MCF 10A (cell line): Measurements from ENCODE around the gene ARHGAP9. TPM values are rescaled to one million over a fixed set of nuclear protein-coding genes. Genes with fewer than 3 reads are reported as not detected.

Experiments used
- BruUV-seq: library from RNA; stranded (reverse); fragments of 400-500 nt; replicated peaks from 2 replicates; lab custom pipeline; 2021; lab: Mats Ljungman, UMichigan
- CTCF ChIA-PET: fragments of 300-600 bp; sonication (Branson Sonifier 250); formaldehyde crosslinking; extraction: SDS; loops from one replicate; lab custom pipeline; 2021; ENCODE audit warnings: antibody characterized with exemption, inconsistent platforms; lab: Yijun Ruan, JAX
- POLR2A ChIA-PET: fragments of 300-600, 350-650 bp; sonication (Branson Sonifier 250); formaldehyde crosslinking; extraction: SDS; loops from one replicate; lab custom pipeline; 2020; ENCODE audit warnings: antibody characterized with exemption, inconsistent platforms; lab: Yijun Ruan, JAX
- DNase-seq: peaks from one replicate; pipeline ENCODE4 v3.0.0-alpha.2; 2018; ENCODE audit not compliant: unreplicated experiment
- H3K27ac Mint-ChIP-seq: one replicate; pipeline ENCODE4 v1.8.0; 2022; ENCODE audit warnings: mild to moderate bottlenecking, low read depth, mixed read lengths; ENCODE audit not compliant: unreplicated experiment
- H3K27me3 Mint-ChIP-seq: one replicate; pipeline ENCODE4 v1.8.0; 2022; ENCODE audit warnings: mixed read lengths; ENCODE audit not compliant: insufficient read depth, unreplicated experiment
- H3K36me3 Mint-ChIP-seq: one replicate; pipeline ENCODE4 v1.8.0; 2022; ENCODE audit warnings: mild to moderate bottlenecking, moderate library complexity, mixed read lengths; ENCODE audit not compliant: insufficient read depth, unreplicated experiment
- H3K4me1 Mint-ChIP-seq: one replicate; pipeline ENCODE4 v1.8.0; 2022; ENCODE audit warnings: mixed read lengths; ENCODE audit not compliant: insufficient read depth, unreplicated experiment
- H3K4me3 Mint-ChIP-seq: one replicate; pipeline ENCODE4 v1.8.0; 2022; ENCODE audit warnings: mild to moderate bottlenecking, moderate library complexity, mixed read lengths; ENCODE audit not compliant: unreplicated experiment
- H3K9me3 Mint-ChIP-seq: one replicate; pipeline ENCODE4 v1.8.0; 2022; ENCODE audit warnings: mixed read lengths; ENCODE audit not compliant: unreplicated experiment
- intact Hi-C: fragments of 100-400 bp; cut with micrococcal nuclease; formaldehyde crosslinking; loops from 2 replicates; pipeline ENCODE4 v1.14.1; 2022
- total RNA-seq: library from RNA; stranded (reverse); gene quantifications from 2 replicates; pipeline ENCODE4 v1.2.3, GENCODE V29; 2022
- TF ChIP-seq, protein P1 (sequence below): fragments of 200-600 bp; IDR thresholded peaks from one replicate; pipeline ENCODE4 v1.8.0; 2022; ENCODE audit warnings: antibody characterized with exemption, mild to moderate bottlenecking; ENCODE audit not compliant: unreplicated experiment

The ARHGAP9 gene
- total RNA-seq, 1 experiment from 2014 or later, result 1.1 TPM

DNA sequence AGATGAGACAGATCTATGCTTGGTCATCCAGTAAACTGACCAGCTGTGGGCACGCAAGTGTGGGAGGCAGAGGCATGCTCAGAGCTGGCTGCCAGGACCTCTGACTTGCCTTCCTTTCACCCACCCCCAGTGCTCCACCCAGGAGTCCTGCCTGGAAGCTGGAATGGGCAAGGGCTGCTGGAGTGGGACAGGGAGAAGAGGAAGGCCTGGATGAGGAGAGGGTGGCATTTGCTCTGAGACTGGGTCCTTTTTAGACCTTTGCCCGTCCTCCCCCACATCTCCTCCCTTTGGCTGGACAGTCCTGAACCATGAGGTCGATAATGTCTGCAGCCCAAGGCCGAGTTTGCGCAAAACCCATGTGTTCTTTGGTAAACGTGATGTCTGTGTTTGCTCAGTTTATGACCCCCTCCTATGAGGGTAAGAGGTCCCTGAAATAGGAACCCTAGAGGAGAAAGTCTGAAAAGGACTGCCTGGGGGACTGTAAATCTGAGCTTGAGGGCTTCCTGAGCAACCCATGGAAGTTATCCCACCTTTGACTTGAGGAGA, 28.4 kb downstream of the ARHGAP9 start:
- Mint-ChIP-seq H3K27me3 (no peaks in the 10 kb centered on the region), H3K36me3 (no peaks in the 10 kb centered on the region), H3K27ac (no peak overlapping the region), H3K9me3 (no peaks in the 10 kb centered on the region), H3K4me1 (peaks cover 21% of the 10 kb centered on the region), H3K4me3 (no peak overlapping the region)
- intact Hi-C loops, result no loop called here
- no peak for DNase-seq
- no TSS peak for BruUV-seq
- TF ChIP-seq, protein P1, sequence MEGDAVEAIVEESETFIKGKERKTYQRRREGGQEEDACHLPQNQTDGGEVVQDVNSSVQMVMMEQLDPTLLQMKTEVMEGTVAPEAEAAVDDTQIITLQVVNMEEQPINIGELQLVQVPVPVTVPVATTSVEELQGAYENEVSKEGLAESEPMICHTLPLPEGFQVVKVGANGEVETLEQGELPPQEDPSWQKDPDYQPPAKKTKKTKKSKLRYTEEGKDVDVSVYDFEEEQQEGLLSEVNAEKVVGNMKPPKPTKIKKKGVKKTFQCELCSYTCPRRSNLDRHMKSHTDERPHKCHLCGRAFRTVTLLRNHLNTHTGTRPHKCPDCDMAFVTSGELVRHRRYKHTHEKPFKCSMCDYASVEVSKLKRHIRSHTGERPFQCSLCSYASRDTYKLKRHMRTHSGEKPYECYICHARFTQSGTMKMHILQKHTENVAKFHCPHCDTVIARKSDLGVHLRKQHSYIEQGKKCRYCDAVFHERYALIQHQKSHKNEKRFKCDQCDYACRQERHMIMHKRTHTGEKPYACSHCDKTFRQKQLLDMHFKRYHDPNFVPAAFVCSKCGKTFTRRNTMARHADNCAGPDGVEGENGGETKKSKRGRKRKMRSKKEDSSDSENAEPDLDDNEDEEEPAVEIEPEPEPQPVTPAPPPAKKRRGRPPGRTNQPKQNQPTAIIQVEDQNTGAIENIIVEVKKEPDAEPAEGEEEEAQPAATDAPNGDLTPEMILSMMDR, result no peak
- ChIA-PET CTCF (interaction anchor here (0.6 to 9.6 kb wide), 17 partner anchors 9 to 462 kb away, joined by 3 to 178 read pairs (median 12); partner anchors contain the start of genes INHBC and SHMT2), POLR2A (interaction anchor here (1.3 to 2.7 kb wide), 3 partner anchors 12 to 144 kb away, joined by 3 to 13 read pairs (median 5); no protein-coding TSS in a partner anchor)

DNA sequence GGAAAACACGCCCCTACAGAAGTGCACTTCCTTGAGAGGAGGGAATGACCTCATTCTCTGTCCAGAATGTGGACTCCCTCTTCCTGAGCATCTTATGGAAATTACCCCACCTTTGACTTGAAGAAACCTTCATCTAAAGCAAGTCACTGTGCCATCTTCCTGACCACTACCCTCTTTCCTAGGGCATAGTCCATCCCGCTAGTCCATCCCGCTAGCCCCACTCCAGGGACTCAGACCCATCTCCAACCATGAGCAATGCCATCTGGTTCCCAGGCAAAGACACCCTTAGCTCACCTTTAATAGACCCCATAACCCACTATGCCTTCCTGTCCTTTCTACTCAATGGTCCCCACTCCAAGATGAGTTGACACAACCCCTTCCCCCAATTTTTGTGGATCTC, 29.6 kb downstream of the ARHGAP9 start:
- Mint-ChIP-seq H3K9me3 (no peaks in the 10 kb centered on the region), H3K36me3 (no peaks in the 10 kb centered on the region), H3K4me1 (peaks cover 10% of the 10 kb centered on the region), H3K4me3 (no peak overlapping the region), H3K27ac (no peak overlapping the region), H3K27me3 (no peaks in the 10 kb centered on the region)
- TF ChIP-seq, protein P1, result no peak
- no peak for DNase-seq
- ChIA-PET CTCF (interaction anchor here (0.6 to 9.6 kb wide), 6 partner anchors 9 to 252 kb away, joined by 4 to 178 read pairs (median 38); partner anchors contain the start of gene GLI1), POLR2A (no interaction called here)
- intact Hi-C loops, result no loop called here
- no TSS peak for BruUV-seq

DNA sequence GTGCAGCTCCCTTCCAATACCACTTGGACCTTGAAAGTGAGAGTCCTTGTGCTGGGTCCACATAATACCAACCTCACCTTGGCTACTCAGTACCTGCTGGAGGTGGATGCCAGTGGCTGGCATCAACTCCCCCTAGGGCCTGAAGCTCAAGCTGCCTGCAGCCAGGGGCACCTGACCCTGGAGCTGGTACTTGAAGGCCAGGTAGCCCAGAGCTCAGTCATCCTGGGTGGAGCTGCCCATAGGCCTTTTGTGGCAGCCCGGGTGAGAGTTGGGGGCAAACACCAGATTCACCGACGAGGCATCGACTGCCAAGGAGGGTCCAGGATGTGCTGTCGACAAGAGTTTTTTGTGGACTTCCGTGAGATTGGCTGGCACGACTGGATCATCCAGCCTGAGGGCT, 30.3 kb downstream of the ARHGAP9 start:
- ChIA-PET POLR2A (no interaction called here), CTCF (interaction anchor here (0.5 to 2.8 kb wide), 3 partner anchors 10 to 186 kb away, joined by 3 to 16 read pairs (median 4); partner anchors contain the start of gene GLI1)
- no peaks in the 10 kb centered on the region for H3K27me3 Mint-ChIP-seq
- intact Hi-C loops, result no loop called here
- TF ChIP-seq, protein P1, result no peak
- no TSS peak for BruUV-seq
- no peaks in the 10 kb centered on the region for H3K9me3 Mint-ChIP-seq
- no peaks in the 10 kb centered on the region for H3K36me3 Mint-ChIP-seq
- peaks cover 10% of the 10 kb centered on the region for H3K4me1 Mint-ChIP-seq
- H3K4me3 Mint-ChIP-seq, result no peak overlapping the region
- H3K27ac Mint-ChIP-seq, result no peak overlapping the region
- DNase-seq, result no peak

DNA sequence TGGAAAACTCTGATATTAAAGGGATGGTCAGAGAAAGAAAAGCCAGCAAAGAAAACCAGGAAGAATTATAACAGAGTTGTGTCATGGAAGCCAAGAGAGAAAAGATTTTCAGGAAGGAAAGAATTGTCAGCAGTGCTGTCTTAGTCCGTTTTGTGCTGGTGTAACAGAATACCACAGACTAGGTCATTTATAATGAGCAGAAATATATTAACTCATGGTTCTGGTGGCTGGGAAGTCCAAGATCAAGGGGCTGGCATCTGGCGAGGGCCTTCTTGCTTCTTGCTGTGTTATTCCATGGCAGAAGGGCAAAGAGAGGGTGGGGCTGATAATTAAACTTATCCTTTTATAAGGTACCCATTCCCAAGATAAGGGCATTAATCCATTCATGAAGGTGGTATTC, 31.0 kb downstream of the ARHGAP9 start:
- no peak for DNase-seq
- Mint-ChIP-seq H3K4me3 (no peak overlapping the region), H3K27me3 (no peaks in the 10 kb centered on the region), H3K27ac (no peak overlapping the region), H3K9me3 (no peaks in the 10 kb centered on the region), H3K4me1 (peaks cover 10% of the 10 kb centered on the region), H3K36me3 (no peaks in the 10 kb centered on the region)
- intact Hi-C loops, result no loop called here
- TF ChIP-seq, protein P1, result no peak
- BruUV-seq, result no TSS peak
- CTCF ChIA-PET, result interaction anchor here (0.5 to 2.8 kb wide), 6 partner anchors 7 to 185 kb away, joined by 3 to 16 read pairs (median 4); partner anchors contain the start of gene GLI1
- POLR2A ChIA-PET, result interaction anchor here (0.6 kb wide), 1 partner anchor 296 kb away, joined by 3 read pairs; the partner anchor contains the start of gene TSPAN31
